Measurements from ENCODE around the gene DEAF1.

- TF ChIP-seq CTCF (IDR thresholded peaks at IDR 0.05 in 4 of 5, conservative IDR thresholded peaks at IDR 0.05 in 1 of 5), result no peak
- no peak for TF ChIP-seq POLR2A (IDR thresholded peaks at IDR 0.05)
Observed at GRCh38 chr11:635945-636510, 59.0 kb downstream of the DEAF1 start.

All from gastrocnemius medialis (tissue), 4 donors.